ENCODE data around the gene C19orf47.

GRCh38 chr19:40280608-40281221, 67.5 kb downstream of the C19orf47 start:
- TF ChIP-seq CTCF (IDR thresholded peaks at IDR 0.05; ENCODE audit: low read depth, low read length) (no peak), EZH2phosphoT487 (IDR thresholded peaks at IDR 0.05; ENCODE audit: low read depth) (no peak)
